ENCODE results near the gene CHURC1.

- TF ChIP-seq, protein P1, sequence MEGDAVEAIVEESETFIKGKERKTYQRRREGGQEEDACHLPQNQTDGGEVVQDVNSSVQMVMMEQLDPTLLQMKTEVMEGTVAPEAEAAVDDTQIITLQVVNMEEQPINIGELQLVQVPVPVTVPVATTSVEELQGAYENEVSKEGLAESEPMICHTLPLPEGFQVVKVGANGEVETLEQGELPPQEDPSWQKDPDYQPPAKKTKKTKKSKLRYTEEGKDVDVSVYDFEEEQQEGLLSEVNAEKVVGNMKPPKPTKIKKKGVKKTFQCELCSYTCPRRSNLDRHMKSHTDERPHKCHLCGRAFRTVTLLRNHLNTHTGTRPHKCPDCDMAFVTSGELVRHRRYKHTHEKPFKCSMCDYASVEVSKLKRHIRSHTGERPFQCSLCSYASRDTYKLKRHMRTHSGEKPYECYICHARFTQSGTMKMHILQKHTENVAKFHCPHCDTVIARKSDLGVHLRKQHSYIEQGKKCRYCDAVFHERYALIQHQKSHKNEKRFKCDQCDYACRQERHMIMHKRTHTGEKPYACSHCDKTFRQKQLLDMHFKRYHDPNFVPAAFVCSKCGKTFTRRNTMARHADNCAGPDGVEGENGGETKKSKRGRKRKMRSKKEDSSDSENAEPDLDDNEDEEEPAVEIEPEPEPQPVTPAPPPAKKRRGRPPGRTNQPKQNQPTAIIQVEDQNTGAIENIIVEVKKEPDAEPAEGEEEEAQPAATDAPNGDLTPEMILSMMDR (IDR thresholded peaks at IDR 0.05; ENCODE audit: low read depth, low read length, poor library complexity, severe bottlenecking), result peak; percentile 6
- TF ChIP-seq EZH2phosphoT487 (IDR thresholded peaks at IDR 0.05; ENCODE audit: borderline replicate concordance, low read length), result no peak
Observed at GRCh38 chr14:64953310-64953654, 39.0 kb downstream of the CHURC1 start.

Measured in DOHH2 (cell line).